SIG-M5 treated with dmso at 0.1 percent for 504 hours (cell line): ENCODE results near the gene IL7R.
A peak's percentile ranks its signal among the peaks of the same experiment; 100 is the strongest.
"Not testable (repeated sequence)": the region's sequence is repeated elsewhere in the genome, so short reads cannot be mapped to it uniquely, and the experiment has no call there.

Experiments used
- DNase-seq: peaks from one replicate; lab custom pipeline; 2025; ENCODE audit not compliant: unreplicated experiment; lab: John Stamatoyannopoulos, UW

Gene IL7R

GRCh38 chr5:35838370-35839042 is 18.2 kb upstream of the IL7R start:
- no peak for DNase-seq

- no peak for DNase-seq
These were observed 13.8 kb upstream of the IL7R start for GRCh38 chr5:35842856-35843255.

- not testable (repeated sequence) for DNase-seq
These were observed 11.2 kb upstream of the IL7R start for GRCh38 chr5:35845508-35845907.

GRCh38 chr5:35847491-35847890 is 9.2 kb upstream of the IL7R start:
- no peak for DNase-seq

- no peak for DNase-seq
These were observed 8.7 kb upstream of the IL7R start for GRCh38 chr5:35847961-35848360.

DNA sequence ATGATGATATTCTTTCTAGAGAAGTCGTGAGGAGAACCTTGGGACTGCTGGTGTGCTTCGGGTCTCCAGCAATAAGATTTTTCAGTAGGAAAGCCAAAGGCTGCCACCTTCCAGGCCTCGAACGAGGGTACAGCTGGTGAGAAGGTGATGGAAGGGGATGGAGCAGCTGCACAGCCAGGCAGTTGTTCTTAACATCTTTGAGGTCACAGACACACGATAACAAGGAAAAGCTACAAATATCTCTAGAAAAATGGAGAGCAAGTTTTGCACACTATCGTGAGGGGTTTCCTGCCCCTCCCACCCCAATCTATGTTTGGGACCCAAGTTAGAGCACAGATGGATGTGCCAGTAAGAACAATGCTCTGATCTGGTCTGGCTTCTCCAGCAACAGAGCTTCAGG is 6.8 kb upstream of the IL7R start:
- DNase-seq: no peak

DNA sequence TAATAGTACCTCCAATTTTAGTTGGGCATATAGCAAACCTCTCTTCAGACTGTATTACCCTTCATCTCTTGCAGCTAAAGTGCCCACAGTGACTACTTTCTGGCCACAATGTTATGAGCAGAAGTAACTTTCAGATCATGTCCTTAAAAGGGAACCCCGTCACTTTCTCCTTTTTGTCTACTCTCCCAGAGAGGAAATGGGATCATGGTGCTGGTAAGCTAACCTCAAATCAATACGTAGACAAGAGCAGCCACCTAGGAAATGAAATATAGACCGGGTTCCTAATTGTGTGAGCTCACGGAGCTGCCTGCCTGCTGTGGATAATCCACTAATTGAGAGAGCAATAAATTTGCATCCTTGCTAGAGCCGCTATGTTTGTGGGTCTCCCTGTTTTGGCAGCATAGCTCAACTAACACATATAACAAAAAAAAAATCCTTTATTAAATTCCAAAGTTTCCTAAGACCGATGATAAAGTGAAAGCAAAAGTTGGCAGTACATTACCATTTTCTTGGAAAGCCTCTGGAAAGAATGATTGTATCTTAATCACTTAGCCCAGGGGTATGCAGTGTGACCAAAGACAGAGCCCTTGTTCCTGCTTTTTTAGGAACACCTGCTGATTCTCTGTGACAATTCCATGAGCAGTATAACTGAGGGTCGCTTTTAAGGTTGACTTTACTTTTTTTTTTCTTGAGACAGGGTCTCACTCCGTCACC is 5.6 kb upstream of the IL7R start:
- DNase-seq: no peak

DNA sequence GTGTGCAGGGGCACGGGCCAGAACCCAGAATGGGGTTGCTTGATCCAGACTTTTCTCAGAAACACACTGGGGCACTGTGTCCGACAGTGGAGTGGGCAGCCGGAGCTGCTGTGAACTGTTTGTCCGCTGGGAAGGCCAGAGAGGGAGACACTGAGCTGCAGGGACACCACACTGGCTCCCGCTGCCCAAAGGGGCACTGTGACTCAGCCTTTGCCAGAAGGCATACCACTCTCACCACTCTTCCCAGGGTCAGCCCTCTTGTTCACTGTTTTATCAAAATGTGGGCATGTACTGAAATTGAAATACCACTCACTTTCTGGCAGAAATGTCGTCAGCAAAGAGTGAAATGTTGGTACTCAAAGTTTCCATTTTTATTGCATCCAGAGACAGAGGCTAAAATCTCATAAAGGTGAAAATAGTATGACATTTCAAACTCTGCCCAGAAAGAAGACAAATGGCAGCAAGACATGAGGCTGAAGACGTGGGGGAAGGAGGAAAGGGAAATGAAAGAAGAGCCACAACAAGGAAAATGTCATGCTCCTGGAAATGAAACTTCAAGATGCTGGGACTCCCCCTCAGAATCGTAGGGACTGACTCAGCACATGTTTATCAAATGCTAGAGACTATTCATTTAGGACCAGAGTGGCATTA is 4.5 kb upstream of the IL7R start:
- peak; percentile 52 for DNase-seq

DNA sequence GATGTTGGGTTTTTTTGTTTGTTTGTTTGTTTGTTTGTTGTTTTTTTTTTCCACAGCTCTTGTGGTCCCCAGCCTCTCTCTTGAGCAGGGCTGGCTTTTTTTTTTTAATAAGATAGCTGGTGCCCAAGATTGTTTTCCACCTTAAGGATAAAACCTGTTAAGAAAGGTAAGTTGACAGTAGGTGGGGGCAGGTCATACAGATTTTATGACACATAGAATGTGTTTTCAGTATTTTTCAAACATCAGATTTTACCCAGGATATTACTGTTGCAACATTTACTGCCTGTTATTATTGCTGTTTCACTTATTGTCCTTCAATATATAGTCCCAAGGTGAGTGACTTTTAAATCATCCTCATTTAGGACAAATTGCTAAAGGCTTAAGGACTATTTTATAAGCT is 3.9 kb upstream of the IL7R start:
- no peak for DNase-seq

DNA sequence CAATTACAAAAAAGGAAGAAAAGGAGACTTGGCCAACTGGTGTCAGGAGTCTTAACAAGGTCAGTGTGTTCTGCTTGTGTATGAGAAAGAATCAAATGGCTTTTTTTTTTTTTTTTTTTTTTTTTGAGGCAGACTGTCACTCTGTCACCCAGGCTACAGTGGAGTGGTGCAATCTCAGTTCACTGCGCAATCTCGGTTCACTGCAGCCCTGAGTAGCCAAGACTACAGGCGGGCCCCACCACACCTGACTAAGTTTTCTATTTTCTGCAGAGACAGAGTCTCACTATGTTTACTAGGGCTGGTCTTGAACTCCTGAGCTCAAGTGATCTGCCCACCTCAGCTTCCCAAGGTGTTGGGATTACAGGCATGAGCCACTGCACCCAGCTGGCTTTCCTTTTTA is 3.1 kb upstream of the IL7R start:
- DNase-seq: peak; percentile 36

GRCh38 chr5:35854248-35854647 is 2.4 kb upstream of the IL7R start:
- DNase-seq: no peak

DNA sequence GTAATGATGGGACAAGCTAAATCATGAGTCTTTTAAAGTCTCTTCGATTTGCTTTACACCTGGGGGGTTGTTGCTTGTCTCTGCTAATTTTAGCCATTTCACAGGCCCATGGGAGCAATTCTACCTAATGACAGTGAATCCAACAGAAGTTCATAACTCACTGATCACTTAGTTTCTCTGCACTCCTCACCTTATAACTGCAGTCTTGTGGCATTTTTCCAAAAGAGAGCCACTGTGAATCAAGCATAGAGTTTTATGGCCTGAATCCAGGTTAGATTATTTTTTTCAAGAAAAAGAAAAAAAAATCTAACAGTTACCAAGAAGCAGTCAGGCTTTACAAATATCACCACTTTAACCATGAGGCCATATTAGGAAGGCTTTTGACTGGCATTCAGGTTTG is 1.5 kb upstream of the IL7R start:
- DNase-seq: no peak

GRCh38 chr5:35856186-35856764 is 416 bp upstream of the IL7R start:
- DNase-seq: not testable (repeated sequence)

DNA sequence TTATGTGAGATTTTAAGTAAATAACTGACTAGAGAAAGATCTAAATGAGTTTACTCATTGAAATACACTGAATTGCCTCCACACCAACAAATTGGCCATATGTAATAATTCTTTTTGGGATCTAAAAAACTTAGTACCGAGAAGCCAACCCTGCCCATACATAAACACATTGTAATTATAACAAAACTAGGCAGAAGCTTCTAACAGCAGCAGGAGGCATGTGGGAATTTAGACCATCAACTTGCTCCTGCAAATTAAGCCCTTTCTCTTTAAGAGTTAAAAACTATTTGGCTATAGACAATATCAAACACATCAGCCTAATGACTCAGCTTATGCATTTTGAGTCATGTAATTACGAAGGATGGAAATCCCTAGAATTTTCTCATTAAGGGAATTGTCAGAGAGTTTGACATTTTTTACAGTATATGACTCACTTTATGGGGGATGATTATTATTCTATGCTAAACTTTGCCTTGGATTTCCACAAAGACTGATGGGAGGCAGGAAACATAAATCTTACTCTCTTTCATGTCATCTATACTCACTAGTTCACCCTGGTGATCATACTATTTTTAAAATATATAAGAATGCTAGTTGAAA is 1.0 kb downstream of the IL7R start:
- no peak for DNase-seq

GRCh38 chr5:35859101-35859661 is 2.5 kb downstream of the IL7R start:
- DNase-seq: no peak

- no peak for DNase-seq
These were observed 4.0 kb downstream of the IL7R start for GRCh38 chr5:35860686-35861085.

DNA sequence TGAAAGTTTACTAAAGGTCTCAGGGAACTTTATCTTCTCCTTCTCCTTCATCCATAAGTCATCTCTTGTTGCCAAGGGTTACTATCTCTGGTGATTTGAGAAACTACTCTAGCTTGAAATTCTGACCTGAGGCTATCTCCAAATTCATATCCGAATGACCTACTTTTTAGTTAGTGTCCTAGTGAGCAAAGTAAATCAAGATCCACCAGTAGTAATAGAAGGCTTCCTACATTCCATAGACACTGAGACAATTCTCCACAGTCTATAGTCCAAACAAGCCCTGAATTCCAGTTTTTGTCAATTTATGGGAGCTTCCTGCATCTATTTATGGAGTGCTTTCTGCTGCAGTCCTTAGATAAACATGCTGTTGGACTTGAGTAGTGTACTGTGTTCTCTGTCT is 5.0 kb downstream of the IL7R start:
- DNase-seq: no peak

DNA sequence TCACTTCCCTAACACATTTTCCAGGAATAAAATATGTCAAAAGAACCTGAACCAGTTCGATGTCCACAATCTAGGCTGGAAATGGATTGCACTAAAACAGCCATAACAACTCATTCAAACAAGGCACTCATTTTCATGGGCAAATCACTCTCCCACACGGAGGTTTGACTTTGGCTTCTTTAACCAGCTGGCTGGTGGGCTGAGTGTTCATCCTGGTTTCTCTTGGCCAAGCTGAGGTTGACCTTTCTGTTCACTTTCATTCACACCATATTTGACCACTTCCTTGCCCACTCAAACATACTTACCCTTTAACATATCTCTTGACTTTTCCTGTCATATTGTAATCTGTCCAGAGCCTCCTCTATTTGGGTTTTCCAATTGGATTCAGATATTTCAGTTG is 5.4 kb downstream of the IL7R start:
- no peak for DNase-seq

DNA sequence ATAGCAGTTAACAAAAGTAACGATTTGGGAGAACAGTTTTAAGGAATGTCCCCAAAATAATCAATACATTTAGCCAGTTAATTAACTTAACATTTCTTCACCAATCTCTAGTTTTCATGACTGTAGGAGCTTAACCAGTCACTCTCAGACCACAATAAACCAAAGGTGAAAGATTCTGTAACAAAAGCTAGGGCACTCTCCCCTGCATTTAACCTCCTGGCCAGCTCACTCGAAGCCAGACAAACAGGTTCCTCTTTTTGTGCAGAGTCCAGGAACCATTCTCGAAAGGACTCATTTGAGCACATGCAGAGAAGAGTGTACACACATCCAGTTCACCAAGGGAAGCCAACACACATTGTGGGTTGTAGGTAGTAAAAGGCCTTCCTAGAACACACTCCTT is 6.5 kb downstream of the IL7R start:
- DNase-seq: peak; percentile 46

- DNase-seq: no peak
These were observed 11.3 kb downstream of the IL7R start for GRCh38 chr5:35867998-35868397.

DNA sequence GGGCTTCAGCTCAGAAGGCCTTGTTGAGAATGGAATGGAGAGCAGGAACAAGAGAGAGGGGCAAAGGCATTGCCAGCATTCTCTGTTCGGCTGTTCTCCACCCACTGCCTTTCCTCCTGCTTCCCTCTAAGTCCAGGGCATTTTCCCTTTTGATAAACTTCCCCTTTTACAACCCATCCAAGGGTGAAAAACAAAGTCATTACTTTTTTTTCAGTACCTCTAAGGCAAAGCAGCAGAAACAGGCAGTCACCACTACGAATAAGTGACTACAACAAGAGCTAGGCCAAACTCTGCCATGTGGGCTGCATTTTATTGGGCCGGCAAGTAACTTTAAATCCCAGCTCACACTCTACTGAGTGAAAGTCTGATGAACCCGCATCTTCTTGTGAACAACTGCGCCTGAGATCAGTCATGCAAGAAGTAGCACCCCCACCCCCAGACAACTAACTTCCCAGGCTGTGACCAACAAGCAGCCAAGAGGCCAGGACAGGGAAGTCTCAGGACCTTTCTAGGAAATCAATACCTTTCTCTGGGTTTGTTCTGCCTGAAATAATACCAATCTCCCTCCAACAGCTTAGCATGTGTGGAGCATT is 13.1 kb downstream of the IL7R start:
- DNase-seq: no peak
